Neural crest cell (in vitro differentiated cells): ENCODE data around the gene STARD3. TPM values are rescaled to one million over a fixed set of nuclear protein-coding genes. Genes with fewer than 3 reads are reported as not detected.

Source experiments
- DNase-seq: peaks from one replicate; pipeline ENCODE4 v3.0.0; 2021; ENCODE audit warnings: low read depth, mixed read lengths, low spot score
- H3K27ac Mint-ChIP-seq: one replicate; pipeline ENCODE4 v1.8.0; 2021; ENCODE audit warnings: mild to moderate bottlenecking, mixed read lengths; ENCODE audit not compliant: unreplicated experiment
- H3K27me3 Mint-ChIP-seq: 2 replicates; pipeline ENCODE4 v1.8.0; 2021; ENCODE audit warnings: low read depth, mild to moderate bottlenecking, mixed read lengths
- H3K36me3 Mint-ChIP-seq: 2 replicates; pipeline ENCODE4 v1.8.0; 2021; ENCODE audit warnings: low read depth, mild to moderate bottlenecking, mixed read lengths
- H3K4me1 Mint-ChIP-seq: 2 replicates; pipeline ENCODE4 v1.8.0; 2021; ENCODE audit warnings: mixed read lengths
- H3K4me3 Mint-ChIP-seq: one replicate; pipeline ENCODE4 v1.8.0; 2021; ENCODE audit warnings: mild to moderate bottlenecking, mixed read lengths
- H3K9me3 Mint-ChIP-seq: 2 replicates; pipeline ENCODE4 v1.8.0; 2021; ENCODE audit warnings: mixed read lengths
- CTCF ChIP-seq: fragments of 200-600 bp; sonication (generic); conservative IDR thresholded peaks from 2 replicates; pipeline ENCODE4 v1.5.0; 2021; ENCODE audit warnings: antibody characterized with exemption, mild to moderate bottlenecking
- total RNA-seq: library from RNA; stranded (reverse); gene quantifications from 2 replicates; pipeline ENCODE4 v1.2.1, GENCODE V29; 2021

The STARD3 gene
- total RNA-seq, 1 donor from 2014 or later = 60.6 TPM

GRCh38 chr17:39673335-39674081, 36.6 kb downstream of the STARD3 start:
- H3K4me3 Mint-ChIP-seq = no peak overlapping the region
- H3K27me3 Mint-ChIP-seq = peaks cover 30% of the 10 kb centered on the region
- peaks cover 3% of the 10 kb centered on the region for H3K4me1 Mint-ChIP-seq
- H3K27ac Mint-ChIP-seq = peak overlapping the region; percentile 63
- TF ChIP-seq CTCF = no peak
- H3K9me3 Mint-ChIP-seq = no peaks in the 10 kb centered on the region
- DNase-seq = no peak
- no peaks in the 10 kb centered on the region for H3K36me3 Mint-ChIP-seq

- no peak for TF ChIP-seq CTCF
- Mint-ChIP-seq H3K36me3 (no peaks in the 10 kb centered on the region), H3K27me3 (peaks cover 24% of the 10 kb centered on the region), H3K4me1 (no peaks in the 10 kb centered on the region), H3K9me3 (no peaks in the 10 kb centered on the region), H3K4me3 (no peak overlapping the region), H3K27ac (no peak overlapping the region)
- DNase-seq = no peak
Observed at GRCh38 chr17:39674179-39674578, 37.2 kb downstream of the STARD3 start.

- Mint-ChIP-seq H3K9me3 (no peaks in the 10 kb centered on the region), H3K4me3 (no peak overlapping the region), H3K4me1 (no peaks in the 10 kb centered on the region), H3K27ac (no peak overlapping the region), H3K27me3 (peaks cover 19% of the 10 kb centered on the region), H3K36me3 (no peaks in the 10 kb centered on the region)
- TF ChIP-seq CTCF = no peak
- DNase-seq = no peak
Observed at GRCh38 chr17:39674702-39675389, 37.9 kb downstream of the STARD3 start.

- Mint-ChIP-seq H3K4me1 (no peaks in the 10 kb centered on the region), H3K4me3 (no peak overlapping the region), H3K9me3 (no peaks in the 10 kb centered on the region), H3K27ac (peak overlapping the region; percentile 88), H3K36me3 (no peaks in the 10 kb centered on the region), H3K27me3 (peaks cover 12% of the 10 kb centered on the region)
- TF ChIP-seq CTCF = no peak
- no peak for DNase-seq
Observed at GRCh38 chr17:39675390-39676082, 38.6 kb downstream of the STARD3 start.

- Mint-ChIP-seq H3K27ac (no peak overlapping the region), H3K36me3 (no peaks in the 10 kb centered on the region), H3K4me3 (no peak overlapping the region), H3K4me1 (no peaks in the 10 kb centered on the region), H3K9me3 (no peaks in the 10 kb centered on the region), H3K27me3 (peaks cover 5% of the 10 kb centered on the region)
- no peak for DNase-seq
- no peak for TF ChIP-seq CTCF
Observed at GRCh38 chr17:39676198-39676819, 39.4 kb downstream of the STARD3 start.
